Subcutaneous adipose tissue (tissue), 4 donors: ENCODE measurements around the gene PIAS1. TPM values are rescaled to one million over a fixed set of nuclear protein-coding genes. Genes with fewer than 3 reads are reported as not detected.

Experiments
- total RNA-seq, 4 donors: library from RNA; depleted of rRNA; stranded (reverse); fragments of >200 nt; gene quantifications; one replicate each; pipeline ENCODE4 v1.1.0, GENCODE V29; 2016
- TF ChIP-seq, protein P1 (sequence below): fragments of 450-650 bp; IDR thresholded peaks from one replicate; pipeline ENCODE4 v1.5.1; 2016; ENCODE audit warnings: low read depth, mild to moderate bottlenecking, control low read depth, antibody characterized with exemption, moderate library complexity

Gene PIAS1
- total RNA-seq, result 10 to 100 TPM; 34.3 to 68.8 (median 45.4) TPM

DNA sequence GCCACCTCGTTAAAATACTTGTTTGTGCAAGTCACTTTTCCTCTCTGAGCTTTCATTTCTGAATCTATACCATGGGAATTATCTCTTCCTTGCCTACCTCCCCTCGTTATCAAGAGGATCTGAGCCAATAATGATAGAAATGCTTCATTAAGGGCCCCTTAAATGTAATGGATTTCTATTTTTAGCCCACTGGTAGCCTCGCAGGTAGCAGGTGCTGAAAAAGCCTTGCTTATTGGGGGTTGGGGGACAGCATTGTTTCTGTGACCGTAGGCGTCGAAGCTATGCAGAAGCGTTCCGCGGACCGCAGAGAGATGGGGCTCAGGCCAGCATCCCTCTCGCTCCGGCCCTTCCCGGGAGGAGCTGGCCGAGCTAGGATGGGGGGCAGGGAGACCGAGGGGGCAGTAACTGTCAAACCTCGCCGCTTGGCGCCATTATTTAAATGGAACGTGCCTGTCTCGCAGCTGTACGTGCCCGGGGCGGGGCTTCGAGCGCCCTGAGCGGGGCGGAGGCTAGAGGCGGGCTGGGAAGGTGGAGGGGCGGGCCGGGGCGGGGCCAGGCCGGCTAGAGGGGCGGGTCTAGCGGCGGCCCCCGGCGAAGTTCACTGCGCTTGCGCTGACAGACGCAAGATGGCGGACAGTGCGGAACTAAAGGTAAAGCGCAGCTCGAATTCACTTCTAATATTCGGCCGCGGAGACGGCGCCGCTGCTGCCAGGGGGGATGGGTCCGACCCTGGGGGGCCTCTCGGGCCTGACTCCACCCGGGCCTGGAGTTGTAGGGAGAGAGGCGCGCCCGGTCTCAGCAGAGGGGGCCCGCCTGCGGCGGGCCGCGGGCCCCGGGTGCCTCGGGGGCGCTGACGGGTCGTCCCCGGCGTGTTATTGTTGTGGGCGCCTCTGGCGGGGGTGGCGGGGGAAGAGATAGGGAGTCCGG is at the start of gene PIAS1:
Gene PIAS1 (plus strand): TSS at position 615 of the 927 bp plus-strand sequence. CDS start 12 bp downstream, at position 627.
- TF ChIP-seq, protein P1, sequence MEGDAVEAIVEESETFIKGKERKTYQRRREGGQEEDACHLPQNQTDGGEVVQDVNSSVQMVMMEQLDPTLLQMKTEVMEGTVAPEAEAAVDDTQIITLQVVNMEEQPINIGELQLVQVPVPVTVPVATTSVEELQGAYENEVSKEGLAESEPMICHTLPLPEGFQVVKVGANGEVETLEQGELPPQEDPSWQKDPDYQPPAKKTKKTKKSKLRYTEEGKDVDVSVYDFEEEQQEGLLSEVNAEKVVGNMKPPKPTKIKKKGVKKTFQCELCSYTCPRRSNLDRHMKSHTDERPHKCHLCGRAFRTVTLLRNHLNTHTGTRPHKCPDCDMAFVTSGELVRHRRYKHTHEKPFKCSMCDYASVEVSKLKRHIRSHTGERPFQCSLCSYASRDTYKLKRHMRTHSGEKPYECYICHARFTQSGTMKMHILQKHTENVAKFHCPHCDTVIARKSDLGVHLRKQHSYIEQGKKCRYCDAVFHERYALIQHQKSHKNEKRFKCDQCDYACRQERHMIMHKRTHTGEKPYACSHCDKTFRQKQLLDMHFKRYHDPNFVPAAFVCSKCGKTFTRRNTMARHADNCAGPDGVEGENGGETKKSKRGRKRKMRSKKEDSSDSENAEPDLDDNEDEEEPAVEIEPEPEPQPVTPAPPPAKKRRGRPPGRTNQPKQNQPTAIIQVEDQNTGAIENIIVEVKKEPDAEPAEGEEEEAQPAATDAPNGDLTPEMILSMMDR, result no peak

DNA sequence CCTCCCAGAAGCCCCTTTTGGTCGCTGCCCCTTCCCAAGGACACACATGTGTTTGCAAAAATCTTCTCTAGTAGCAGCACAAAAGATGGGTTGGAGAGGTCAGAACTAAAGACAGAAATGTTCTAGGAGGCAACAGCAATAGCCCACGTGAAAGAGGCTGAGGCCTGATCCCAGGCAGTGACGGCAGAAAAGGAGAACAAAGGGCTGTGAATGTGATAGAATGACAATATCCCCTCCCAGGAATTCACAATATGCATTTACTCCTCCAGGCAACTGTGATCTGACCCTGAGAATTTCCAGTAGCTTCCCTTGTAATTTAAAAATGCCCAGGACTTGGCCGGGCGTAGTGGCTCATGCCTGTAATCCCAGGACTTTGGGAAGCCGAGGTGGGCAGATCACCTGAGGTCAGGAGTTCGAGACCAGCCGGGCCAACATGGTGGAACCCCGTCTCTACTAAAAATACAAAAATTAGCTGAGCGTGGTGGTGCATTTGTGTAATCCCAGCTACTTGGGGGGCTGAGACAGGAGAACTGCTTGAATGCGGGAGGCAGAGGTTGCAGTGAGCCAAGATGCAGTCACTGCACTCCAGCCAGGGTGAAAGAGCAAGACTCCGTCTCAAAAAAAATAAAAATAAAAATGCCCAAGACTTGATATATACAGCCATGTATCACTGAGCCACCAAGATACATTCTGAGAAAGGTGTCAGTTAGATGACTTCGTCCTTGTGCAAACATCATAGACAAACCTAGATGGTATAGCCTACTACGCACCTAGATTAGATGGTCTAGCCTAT is 43.6 kb upstream of the PIAS1 start:
- TF ChIP-seq, protein P1, result no peak

DNA sequence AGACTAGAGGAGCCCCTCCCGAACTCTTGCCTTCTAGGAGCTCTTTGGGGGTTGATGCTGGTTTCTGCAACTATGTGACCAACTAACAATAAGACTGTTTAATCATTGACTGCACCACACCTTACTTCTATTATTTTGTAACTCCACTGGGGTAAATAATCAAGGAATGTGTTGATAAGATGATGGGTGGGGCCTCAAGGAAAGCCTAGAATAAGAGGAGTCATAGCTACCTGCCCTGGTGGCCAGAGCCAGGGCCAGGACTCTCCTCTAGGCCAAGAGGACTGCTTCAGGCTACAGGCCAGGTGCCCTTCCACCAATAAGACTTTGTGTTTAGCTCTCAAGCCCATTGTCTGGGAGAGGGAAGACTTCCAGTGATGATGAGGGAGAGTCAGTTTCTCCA is 41.2 kb upstream of the PIAS1 start:
- TF ChIP-seq, protein P1, result no peak

DNA sequence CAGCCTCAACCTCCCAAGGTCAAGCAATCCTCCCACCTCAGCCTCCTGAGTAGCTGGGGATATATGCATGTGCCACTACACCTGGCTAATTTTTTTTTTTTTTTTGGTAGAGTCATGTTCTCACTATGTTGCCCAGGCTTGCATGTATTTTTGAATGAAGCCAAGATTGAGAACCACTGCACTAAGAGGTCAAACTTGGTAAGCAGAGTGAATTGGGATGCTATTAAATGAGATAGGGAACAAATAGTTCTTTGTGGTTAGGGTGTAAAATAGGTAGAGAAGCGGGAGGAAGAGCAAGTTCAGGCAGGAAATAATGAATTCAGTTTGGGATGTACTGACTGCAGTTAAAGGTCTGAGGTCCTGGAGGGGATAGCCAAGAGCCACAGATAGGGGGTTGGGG is 39.9 kb upstream of the PIAS1 start:
- TF ChIP-seq, protein P1, result no peak

DNA sequence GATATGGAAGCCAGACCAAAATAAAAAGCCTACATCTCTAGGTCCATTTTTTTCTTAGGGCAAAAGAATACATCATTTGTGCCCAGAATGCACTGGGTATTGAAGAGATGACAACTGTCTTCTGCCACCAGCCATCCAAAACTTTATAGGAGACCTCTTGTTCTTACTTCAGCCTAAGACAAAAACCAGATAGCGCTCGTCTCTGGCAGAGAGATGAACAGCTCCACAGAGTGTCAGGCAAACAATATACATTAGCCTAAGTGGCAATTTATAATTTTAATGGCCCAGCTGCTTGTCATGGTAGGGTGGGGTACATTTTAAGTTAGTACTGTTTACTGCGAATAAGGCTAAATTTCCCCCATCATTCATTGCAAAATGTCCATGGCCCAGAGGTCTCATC is 38.9 kb upstream of the PIAS1 start:
- TF ChIP-seq, protein P1, result no peak

DNA sequence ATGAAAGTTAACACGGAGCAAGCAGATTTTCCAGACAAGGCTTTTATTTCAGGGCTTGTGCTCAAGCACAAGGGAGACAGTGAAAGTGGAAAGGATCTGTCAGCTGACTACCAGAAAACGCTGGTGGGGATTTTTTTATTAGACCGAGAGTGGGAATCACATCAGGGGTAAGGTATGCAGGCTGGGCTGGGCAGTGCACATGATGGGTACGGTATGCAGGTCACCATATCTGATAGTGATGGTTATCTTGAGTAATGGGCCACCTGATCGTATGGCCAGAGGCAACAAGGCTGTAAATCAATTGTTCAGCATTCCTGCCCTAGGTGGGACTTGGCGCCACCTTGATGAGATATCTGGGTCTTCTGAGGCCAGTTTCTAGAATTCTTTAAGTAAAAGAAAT is 36.9 kb upstream of the PIAS1 start:
- TF ChIP-seq, protein P1, result no peak
